ENCODE results near the gene TSPYL2. TPM values are rescaled to one million over a fixed set of nuclear protein-coding genes. Genes with fewer than 3 reads are reported as not detected.

TSPYL2 gene
- 10 to 100 TPM; 39.9 to 44.0 TPM for total RNA-seq

DNA sequence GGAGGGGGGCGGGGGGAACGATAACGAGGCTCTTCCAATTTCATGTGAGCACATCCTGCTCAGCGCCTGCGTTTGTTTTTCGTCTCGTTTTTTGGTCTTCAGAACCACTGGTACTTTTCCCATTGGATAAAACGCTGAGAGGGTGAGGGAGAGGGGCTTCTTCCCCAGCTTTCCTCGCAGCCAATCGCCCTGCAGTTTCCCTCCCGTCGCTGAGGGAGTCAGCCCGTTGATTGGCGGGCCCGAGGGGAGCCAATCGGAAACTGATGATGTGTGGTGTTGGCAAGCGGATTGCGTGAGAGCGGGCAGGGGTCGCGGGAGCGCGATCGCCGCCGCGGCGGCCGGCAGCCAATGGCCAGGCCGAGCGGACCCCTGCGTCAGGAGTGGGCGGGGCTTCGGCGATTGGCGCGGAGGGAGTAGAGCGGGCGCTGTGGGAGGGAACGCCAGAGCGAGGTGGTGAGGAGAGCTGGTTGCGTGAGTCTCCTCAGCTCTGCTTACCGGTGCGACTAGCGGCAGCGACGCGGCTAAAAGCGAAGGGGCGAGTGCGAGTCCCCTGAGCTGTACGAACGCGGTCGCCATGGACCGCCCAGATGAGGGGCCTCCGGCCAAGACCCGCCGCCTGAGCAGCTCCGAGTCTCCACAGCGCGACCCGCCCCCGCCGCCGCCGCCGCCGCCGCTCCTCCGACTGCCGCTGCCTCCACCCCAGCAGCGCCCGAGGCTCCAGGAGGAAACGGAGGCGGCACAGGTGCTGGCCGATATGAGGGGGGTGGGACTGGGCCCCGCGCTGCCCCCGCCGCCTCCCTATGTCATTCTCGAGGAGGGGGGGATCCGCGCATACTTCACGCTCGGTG is at the start of gene TSPYL2:
Gene TSPYL2 (plus strand): TSS at position 443 of the 848 bp plus-strand sequence. CDS start 132 bp downstream, at position 575.
- TF ChIP-seq, protein P1, sequence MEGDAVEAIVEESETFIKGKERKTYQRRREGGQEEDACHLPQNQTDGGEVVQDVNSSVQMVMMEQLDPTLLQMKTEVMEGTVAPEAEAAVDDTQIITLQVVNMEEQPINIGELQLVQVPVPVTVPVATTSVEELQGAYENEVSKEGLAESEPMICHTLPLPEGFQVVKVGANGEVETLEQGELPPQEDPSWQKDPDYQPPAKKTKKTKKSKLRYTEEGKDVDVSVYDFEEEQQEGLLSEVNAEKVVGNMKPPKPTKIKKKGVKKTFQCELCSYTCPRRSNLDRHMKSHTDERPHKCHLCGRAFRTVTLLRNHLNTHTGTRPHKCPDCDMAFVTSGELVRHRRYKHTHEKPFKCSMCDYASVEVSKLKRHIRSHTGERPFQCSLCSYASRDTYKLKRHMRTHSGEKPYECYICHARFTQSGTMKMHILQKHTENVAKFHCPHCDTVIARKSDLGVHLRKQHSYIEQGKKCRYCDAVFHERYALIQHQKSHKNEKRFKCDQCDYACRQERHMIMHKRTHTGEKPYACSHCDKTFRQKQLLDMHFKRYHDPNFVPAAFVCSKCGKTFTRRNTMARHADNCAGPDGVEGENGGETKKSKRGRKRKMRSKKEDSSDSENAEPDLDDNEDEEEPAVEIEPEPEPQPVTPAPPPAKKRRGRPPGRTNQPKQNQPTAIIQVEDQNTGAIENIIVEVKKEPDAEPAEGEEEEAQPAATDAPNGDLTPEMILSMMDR (IDR thresholded peaks at IDR 0.05) = no peak
- Histone ChIP-seq H3K27ac (peak within 1 kb of the TSS; percentile 89 to 94), H3K4me1 (peaks cover 0 to 12% of the 10 kb centered on the region in 2 donors), H3K9me3 (no peaks in the 10 kb centered on the region), H3K4me3 (peak within 1 kb of the TSS; percentile 56 to 71), H3K36me3 (peaks cover 14% of the 10 kb centered on the region), H3K27me3 (no peaks in the 10 kb centered on the region)
- DNase-seq (ENCODE audit: low spot score) = peak; percentile 95

DNA sequence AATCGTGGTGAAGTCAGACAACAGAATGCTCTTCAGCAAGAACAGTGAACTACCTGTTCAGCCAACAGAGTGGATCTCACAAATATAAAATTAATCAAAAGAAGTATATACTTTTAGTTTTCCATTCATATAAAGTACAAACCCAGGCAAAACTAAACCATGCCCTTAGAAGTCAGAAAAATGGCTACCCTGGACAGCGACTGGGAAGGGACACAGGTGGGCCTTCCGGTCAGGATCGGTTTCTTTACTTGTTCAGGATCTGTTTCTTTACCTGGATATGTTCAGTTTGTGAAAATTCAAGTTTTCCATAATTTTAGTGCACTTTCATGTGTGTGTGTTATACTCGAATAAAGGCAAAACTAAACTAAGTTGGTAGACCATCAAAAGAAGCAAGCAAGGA is 46.0 kb upstream of the TSPYL2 start:
- Histone ChIP-seq H3K4me3 (no peak overlapping the region), H3K27ac (no peak overlapping the region), H3K36me3 (no peaks in the 10 kb centered on the region), H3K9me3 (no peaks in the 10 kb centered on the region), H3K27me3 (no peaks in the 10 kb centered on the region), H3K4me1 (no peaks in the 10 kb centered on the region)
- DNase-seq (ENCODE audit: low spot score) = no peak
- TF ChIP-seq, protein P1 (IDR thresholded peaks at IDR 0.05) = no peak

DNA sequence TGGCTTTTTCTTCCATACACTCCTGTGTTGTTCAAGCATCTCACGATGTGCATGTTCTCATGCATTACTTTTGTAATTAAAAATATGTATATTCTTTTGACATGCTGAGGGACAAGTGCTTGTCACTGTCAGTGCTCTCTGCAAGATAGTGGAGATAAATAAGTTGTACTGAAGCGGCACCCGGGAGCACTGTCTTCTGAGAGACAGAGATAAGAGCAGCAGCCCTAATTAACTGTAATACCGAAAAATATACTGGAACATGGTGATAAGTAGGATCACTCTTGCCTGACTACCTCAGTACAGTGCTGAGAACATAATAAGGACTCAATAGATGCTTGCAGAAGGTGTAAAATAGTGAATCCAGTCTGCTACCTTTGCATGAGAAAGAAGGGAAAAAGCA is 42.9 kb upstream of the TSPYL2 start:
- no peaks in the 10 kb centered on the region for H3K27me3 ChIP-seq
- no peaks in the 10 kb centered on the region for H3K4me1 ChIP-seq
- no peaks in the 10 kb centered on the region for H3K36me3 ChIP-seq
- H3K9me3 ChIP-seq = no peaks in the 10 kb centered on the region
- TF ChIP-seq, protein P1 (IDR thresholded peaks at IDR 0.05) = no peak
- DNase-seq (ENCODE audit: low spot score) = no peak
- H3K4me3 ChIP-seq = no peak overlapping the region
- H3K27ac ChIP-seq = no peak overlapping the region

DNA sequence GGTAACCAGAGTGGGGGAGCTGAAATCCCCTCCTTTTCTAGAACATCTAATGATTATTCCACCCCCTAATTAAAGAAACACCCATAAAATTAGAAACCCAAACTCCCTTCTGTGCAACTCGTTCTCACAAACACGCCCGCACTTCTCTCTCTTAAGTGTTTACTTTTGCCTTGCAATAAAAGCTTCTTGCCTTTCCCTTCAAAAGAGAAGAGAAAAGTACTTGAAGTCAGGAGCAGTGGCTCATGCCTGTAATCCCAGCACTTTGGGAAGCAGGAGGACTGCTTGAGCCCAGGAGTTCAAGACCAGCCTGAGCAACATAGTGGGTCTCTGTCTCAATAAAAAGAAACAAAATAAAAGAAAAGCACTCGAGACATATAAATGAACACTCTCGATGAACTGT is 37.2 kb upstream of the TSPYL2 start:
- no peak overlapping the region for H3K4me3 ChIP-seq
- TF ChIP-seq, protein P1 (IDR thresholded peaks at IDR 0.05) = no peak
- no peaks in the 10 kb centered on the region for H3K27me3 ChIP-seq
- DNase-seq (ENCODE audit: low spot score) = no peak
- no peaks in the 10 kb centered on the region for H3K4me1 ChIP-seq
- no peak overlapping the region for H3K27ac ChIP-seq
- H3K36me3 ChIP-seq = no peaks in the 10 kb centered on the region
- H3K9me3 ChIP-seq = no peaks in the 10 kb centered on the region

DNA sequence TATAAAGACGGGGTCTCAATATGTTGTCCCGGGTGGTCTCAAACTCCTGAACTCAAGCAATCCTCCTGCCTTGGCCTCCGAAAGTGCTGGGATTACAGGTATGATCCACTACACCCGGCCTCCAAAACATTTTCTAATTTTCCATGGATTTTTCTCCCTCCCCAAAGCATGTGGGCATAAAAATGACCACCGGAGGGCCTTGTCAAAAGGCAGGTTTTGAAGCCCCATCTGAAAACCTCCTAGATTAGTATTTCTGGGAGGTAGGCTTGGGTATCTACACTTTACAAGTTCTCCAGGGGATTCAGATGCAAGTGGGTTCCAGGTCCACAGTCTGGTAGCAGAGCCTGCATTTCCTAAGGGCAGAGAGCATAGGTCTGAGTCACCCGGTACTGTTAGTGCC is 34.9 kb upstream of the TSPYL2 start:
- TF ChIP-seq, protein P1 (IDR thresholded peaks at IDR 0.05) = peak in 1 of 2 donors; percentile 12
- no peaks in the 10 kb centered on the region for H3K9me3 ChIP-seq
- H3K4me3 ChIP-seq = no peak overlapping the region
- no peak overlapping the region for H3K27ac ChIP-seq
- no peaks in the 10 kb centered on the region for H3K27me3 ChIP-seq
- no peaks in the 10 kb centered on the region for H3K4me1 ChIP-seq
- H3K36me3 ChIP-seq = no peaks in the 10 kb centered on the region
- DNase-seq (ENCODE audit: low spot score) = no peak
